Caco-2 (cell line): ENCODE measurements around the gene PAK6. TPM values are rescaled to one million over a fixed set of nuclear protein-coding genes. Genes with fewer than 3 reads are reported as not detected.

Source experiments
- BruUV-seq: library from RNA; stranded (reverse); fragments of 400-500 nt; replicated peaks from 2 replicates; lab custom pipeline; 2021; lab: Mats Ljungman, UMichigan
- CTCF ChIA-PET: fragments of 300-600 bp; sonication (Branson Sonifier 250); formaldehyde crosslinking; loops from one replicate; lab custom pipeline; 2022; ENCODE audit warnings: antibody characterized with exemption; lab: Charles Lee
- POLR2A ChIA-PET: fragments of 300-600 bp; sonication (Branson Sonifier 250); formaldehyde crosslinking; loops from one replicate; lab custom pipeline; 2022; ENCODE audit warnings: antibody characterized with exemption; lab: Charles Lee
- DNase-seq, 2 experiments: peaks; one replicate each; pipeline versions ENCODE4 v3.0.0 to v3.0.0-alpha.2; 2020 to 2022
- H3K27me3 ChIP-seq: replicated peaks from 2 replicates; pipeline ENCODE4 v1.6.0; 2011; ENCODE audit warnings: low read length; ENCODE audit not compliant: control insufficient read depth, insufficient read depth
- H3K36me3 ChIP-seq: 2 replicates; pipeline ENCODE4 v1.5.1; 2011; ENCODE audit warnings: low read length; ENCODE audit not compliant: control insufficient read depth, insufficient read depth
- H3K4me1 ChIP-seq: fragments of 250-450 bp; sonication (Bioruptor Pico); 2 replicates; pipeline ENCODE4 v1.5.1; 2020; ENCODE audit warnings: mild to moderate bottlenecking
- H3K4me3 ChIP-seq: 2 replicates; pipeline ENCODE4 v1.5.1; 2011; ENCODE audit warnings: low read depth, mild to moderate bottlenecking, control low read depth, low read length
- H3K9me3 ChIP-seq: fragments of 250-450 bp; sonication (Bioruptor Pico); 2 replicates; pipeline ENCODE4 v1.5.1; 2020; ENCODE audit warnings: mild to moderate bottlenecking, moderate library complexity
- H3K27ac Mint-ChIP-seq: one replicate; pipeline ENCODE4 v1.8.0; 2022; ENCODE audit warnings: mixed read lengths; ENCODE audit not compliant: unreplicated experiment
- H3K27me3 Mint-ChIP-seq: one replicate; pipeline ENCODE4 v1.8.0; 2022; ENCODE audit warnings: mixed read lengths; ENCODE audit not compliant: insufficient read depth, unreplicated experiment
- H3K36me3 Mint-ChIP-seq: one replicate; pipeline ENCODE4 v1.8.0; 2022; ENCODE audit warnings: mild to moderate bottlenecking, mixed read lengths; ENCODE audit not compliant: insufficient read depth, unreplicated experiment
- H3K4me1 Mint-ChIP-seq: one replicate; pipeline ENCODE4 v1.8.0; 2022; ENCODE audit warnings: low read depth, mixed read lengths; ENCODE audit not compliant: unreplicated experiment
- H3K4me3 Mint-ChIP-seq: one replicate; pipeline ENCODE4 v1.8.0; 2022; ENCODE audit warnings: mild to moderate bottlenecking, moderate library complexity, mixed read lengths; ENCODE audit not compliant: unreplicated experiment
- H3K9me3 Mint-ChIP-seq: one replicate; pipeline ENCODE4 v1.8.0; 2022; ENCODE audit warnings: mixed read lengths; ENCODE audit not compliant: unreplicated experiment
- CTCF ChIP-seq, 2 experiments: fragments of 200-600 bp in 1 of 2; IDR thresholded peaks; 1 replicate in 1 of 2; 2 replicates in 1 of 2; pipeline versions ENCODE4 v1.5.1 to v1.8.0; 2011 to 2022; ENCODE audit warnings: antibody characterized with exemption in 1 of 2, control low read depth in 1 of 2, inconsistent platforms in 1 of 2, low read depth in 1 of 2, low read length in 1 of 2, mild to moderate bottlenecking in 1 of 2, moderate library complexity in 1 of 2; ENCODE audit not compliant: insufficient read depth in 1 of 2, severe bottlenecking in 1 of 2, unreplicated experiment in 1 of 2
- intact Hi-C: fragments of 100-400 bp; cut with micrococcal nuclease; formaldehyde crosslinking; loops from one replicate; pipeline ENCODE4 v1.10.0; 2022; ENCODE audit not compliant: unreplicated experiment
- total RNA-seq: library from RNA; stranded (reverse); gene quantifications from 2 replicates; pipeline ENCODE4 v1.2.3, GENCODE V29; 2022

PAK6 gene
- total RNA-seq, 1 experiment from 2014 or later: 20.7 TPM

- intact Hi-C loops: no loop called here
- H3K4me3 Mint-ChIP-seq: no peak overlapping the region
- TF ChIP-seq CTCF (IDR thresholded peaks at IDR 0.05; ENCODE audit: insufficient read depth in 1 of 2, low read depth in 1 of 2, low read length in 1 of 2, severe bottlenecking in 1 of 2, unreplicated experiment in 1 of 2): no peak
- no TSS peak for BruUV-seq
- H3K4me1 Mint-ChIP-seq: peaks cover 15% of the 10 kb centered on the region
- H3K27me3 Mint-ChIP-seq: no peaks in the 10 kb centered on the region
- CTCF ChIA-PET: interaction anchor here (0.5 to 1.5 kb wide), 2 partner anchors 13 to 24 kb away, joined by 6 read pairs; no protein-coding TSS in a partner anchor
- H3K27ac Mint-ChIP-seq: no peak overlapping the region
- DNase-seq: no peak
- Histone ChIP-seq H3K4me3 (no peak overlapping the region), H3K9me3 (no peaks in the 10 kb centered on the region), H3K36me3 (peaks cover 1% of the 10 kb centered on the region; the same call in 1 of the 2 replicates), H3K4me1 (peaks cover 25% of the 10 kb centered on the region), H3K27me3 (no peaks in the 10 kb centered on the region)
- H3K9me3 Mint-ChIP-seq: no peaks in the 10 kb centered on the region
- POLR2A ChIA-PET: no interaction called here
- peaks cover 16% of the 10 kb centered on the region for H3K36me3 Mint-ChIP-seq
Measured at GRCh38 chr15:40258544-40258943, 19.7 kb downstream of the PAK6 start.

DNA sequence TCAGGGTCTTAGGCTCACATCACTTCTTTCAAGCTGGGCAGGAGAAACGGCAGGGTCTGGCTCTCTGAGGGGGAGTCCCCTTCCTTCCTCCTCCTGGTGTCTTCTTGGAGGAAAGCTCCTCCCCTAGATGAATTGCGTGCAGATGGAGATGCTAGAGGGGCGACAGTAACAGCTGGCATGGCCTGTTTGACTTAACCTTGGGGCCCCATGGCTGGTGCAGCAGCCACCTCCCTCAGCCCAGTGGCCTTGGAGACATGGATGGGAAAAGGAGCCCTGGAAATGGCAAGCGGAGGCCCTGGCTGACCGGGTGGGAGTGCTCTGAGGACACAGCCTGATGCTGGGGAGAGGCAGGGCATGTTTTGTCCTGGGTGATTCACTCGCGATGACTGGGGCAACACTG, 20.2 kb downstream of the PAK6 start:
- H3K27me3 ChIP-seq: no peaks in the 10 kb centered on the region
- intact Hi-C loops: no loop called here
- H3K36me3 Mint-ChIP-seq: peaks cover 16% of the 10 kb centered on the region
- H3K9me3 ChIP-seq: no peaks in the 10 kb centered on the region
- H3K27ac Mint-ChIP-seq: no peak overlapping the region
- CTCF ChIA-PET: interaction anchor here (0.5 to 1.5 kb wide), 2 partner anchors 14 to 23 kb away, joined by 6 read pairs; no protein-coding TSS in a partner anchor
- POLR2A ChIA-PET: no interaction called here
- H3K27me3 Mint-ChIP-seq: no peaks in the 10 kb centered on the region
- no peak for TF ChIP-seq CTCF (IDR thresholded peaks at IDR 0.05; ENCODE audit: insufficient read depth in 1 of 2, low read depth in 1 of 2, low read length in 1 of 2, severe bottlenecking in 1 of 2, unreplicated experiment in 1 of 2)
- H3K4me1 ChIP-seq: peaks cover 25% of the 10 kb centered on the region
- no peaks in the 10 kb centered on the region for H3K9me3 Mint-ChIP-seq
- no peak overlapping the region for H3K4me3 ChIP-seq
- no TSS peak for BruUV-seq
- no peak overlapping the region for H3K4me3 Mint-ChIP-seq
- H3K36me3 ChIP-seq: peaks cover 1% of the 10 kb centered on the region; the same call in 1 of the 2 replicates
- no peak for DNase-seq
- H3K4me1 Mint-ChIP-seq: peaks cover 11% of the 10 kb centered on the region

GRCh38 chr15:40263024-40263754, 24.3 kb downstream of the PAK6 start:
- no peak overlapping the region for H3K4me3 ChIP-seq
- POLR2A ChIA-PET: no interaction called here
- peaks cover 11% of the 10 kb centered on the region for H3K4me1 ChIP-seq
- Mint-ChIP-seq H3K27ac (no peak overlapping the region), H3K9me3 (no peaks in the 10 kb centered on the region), H3K4me3 (no peak overlapping the region), H3K36me3 (no peaks in the 10 kb centered on the region), H3K4me1 (peaks cover 3% of the 10 kb centered on the region), H3K27me3 (no peaks in the 10 kb centered on the region)
- intact Hi-C loops: no loop called here
- no peak for TF ChIP-seq CTCF (IDR thresholded peaks at IDR 0.05; ENCODE audit: insufficient read depth in 1 of 2, low read depth in 1 of 2, low read length in 1 of 2, severe bottlenecking in 1 of 2, unreplicated experiment in 1 of 2)
- no peak for DNase-seq
- CTCF ChIA-PET: interaction anchor here (0.8 to 1.8 kb wide), 3 partner anchors 9 to 11 kb away, joined by 3 to 12 read pairs (median 4); no protein-coding TSS in a partner anchor
- no peaks in the 10 kb centered on the region for H3K9me3 ChIP-seq
- no peaks in the 10 kb centered on the region; the same call in 1 of the 2 replicates for H3K36me3 ChIP-seq
- H3K27me3 ChIP-seq: no peaks in the 10 kb centered on the region
- no TSS peak for BruUV-seq
